Activated CD4-positive, alpha-beta T cell treated with anti-CD3 and anti-CD28 coated beads for 48 hours (primary cell): ENCODE measurements around the gene FTCD.

Source experiments
- DNase-seq: peaks from one replicate; pipeline ENCODE4 v3.0.0-alpha.2; 2020

Gene FTCD

DNA sequence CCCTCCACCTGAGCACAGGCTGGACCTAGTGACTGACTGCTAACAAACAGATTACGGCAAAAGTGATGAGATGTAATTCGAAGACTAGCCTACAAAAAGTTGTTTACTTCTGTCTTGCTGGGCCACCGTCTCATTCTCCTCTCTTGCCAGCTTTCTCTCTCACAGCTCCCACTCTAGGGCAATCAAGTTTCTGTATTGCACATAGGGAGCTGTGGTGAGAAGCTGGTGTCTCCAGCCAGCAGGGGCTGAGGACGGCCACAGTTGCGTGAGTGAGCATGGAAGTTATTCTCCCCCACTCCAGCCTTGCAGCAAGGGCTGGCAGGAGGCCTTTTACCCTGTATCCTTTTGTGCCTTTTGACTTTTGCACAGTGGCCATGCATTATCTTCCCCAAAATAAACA is 66.1 kb downstream of the FTCD start:
- no peak for DNase-seq

DNA sequence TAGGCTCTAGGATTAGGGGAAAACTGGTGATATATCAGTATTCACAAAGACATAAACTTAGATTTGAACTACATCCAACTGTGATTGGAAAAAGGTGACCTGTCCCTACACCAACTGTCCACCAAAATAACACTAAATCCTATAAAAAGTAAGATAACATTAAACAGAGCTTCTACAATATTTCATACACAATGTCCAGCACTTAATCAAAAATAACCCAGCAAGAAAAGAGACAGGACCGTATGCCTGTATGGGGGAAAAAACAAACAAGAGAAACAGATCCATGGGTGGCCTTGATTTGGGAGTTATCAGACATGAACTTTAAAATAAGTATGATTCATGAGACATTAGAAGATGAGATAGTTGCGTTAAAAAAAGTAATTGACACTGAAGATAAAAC is 67.2 kb downstream of the FTCD start:
- DNase-seq: no peak

GRCh38 chr21:46087641-46088040 is 67.7 kb downstream of the FTCD start:
- no peak for DNase-seq
